ENCODE measurements around the gene SRGAP2C.
"Not testable (repeated sequence)": the region's sequence is repeated elsewhere in the genome, so short reads cannot be mapped to it uniquely, and the experiment has no call there.

SRGAP2C gene

GRCh38 chr1:121346654-121347053 lies 161.9 kb downstream of the SRGAP2C start:
- not testable (repeated sequence) for DNase-seq

GRCh38 chr1:121347476-121347875 lies 162.7 kb downstream of the SRGAP2C start:
- DNase-seq: not testable (repeated sequence)

GRCh38 chr1:121348115-121348514 lies 163.3 kb downstream of the SRGAP2C start:
- not testable (repeated sequence) for DNase-seq

DNA sequence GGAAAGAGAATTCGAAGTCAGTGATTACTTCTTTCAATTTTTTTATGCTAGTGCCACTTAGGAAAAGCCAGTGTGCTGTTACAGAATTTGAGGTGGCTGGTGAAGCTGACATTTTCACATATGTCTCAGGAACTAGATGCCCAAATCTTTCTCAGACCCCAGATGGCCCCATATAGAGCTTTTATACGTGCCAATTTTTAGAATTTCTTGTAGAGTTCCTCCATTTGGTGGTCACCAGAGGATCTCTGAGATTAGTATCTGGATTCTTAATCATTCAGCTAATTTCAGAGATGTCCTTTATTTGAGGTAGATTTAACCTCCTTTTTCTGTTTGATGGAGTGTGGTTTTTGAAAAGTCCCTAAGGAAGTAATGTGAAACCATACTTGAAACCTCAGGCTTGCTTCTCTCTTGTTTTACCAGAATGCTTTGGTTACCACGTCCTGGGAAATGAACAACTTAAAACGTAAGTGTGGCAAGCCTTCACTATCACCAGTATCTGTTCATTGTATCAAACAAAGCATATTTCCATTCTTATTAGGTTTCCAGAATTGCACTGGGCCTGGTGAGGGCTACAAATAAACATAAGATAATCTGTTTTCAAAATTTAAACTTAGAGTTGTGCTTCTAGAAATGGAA lies 164.7 kb downstream of the SRGAP2C start:
- not testable (repeated sequence) for DNase-seq

DNA sequence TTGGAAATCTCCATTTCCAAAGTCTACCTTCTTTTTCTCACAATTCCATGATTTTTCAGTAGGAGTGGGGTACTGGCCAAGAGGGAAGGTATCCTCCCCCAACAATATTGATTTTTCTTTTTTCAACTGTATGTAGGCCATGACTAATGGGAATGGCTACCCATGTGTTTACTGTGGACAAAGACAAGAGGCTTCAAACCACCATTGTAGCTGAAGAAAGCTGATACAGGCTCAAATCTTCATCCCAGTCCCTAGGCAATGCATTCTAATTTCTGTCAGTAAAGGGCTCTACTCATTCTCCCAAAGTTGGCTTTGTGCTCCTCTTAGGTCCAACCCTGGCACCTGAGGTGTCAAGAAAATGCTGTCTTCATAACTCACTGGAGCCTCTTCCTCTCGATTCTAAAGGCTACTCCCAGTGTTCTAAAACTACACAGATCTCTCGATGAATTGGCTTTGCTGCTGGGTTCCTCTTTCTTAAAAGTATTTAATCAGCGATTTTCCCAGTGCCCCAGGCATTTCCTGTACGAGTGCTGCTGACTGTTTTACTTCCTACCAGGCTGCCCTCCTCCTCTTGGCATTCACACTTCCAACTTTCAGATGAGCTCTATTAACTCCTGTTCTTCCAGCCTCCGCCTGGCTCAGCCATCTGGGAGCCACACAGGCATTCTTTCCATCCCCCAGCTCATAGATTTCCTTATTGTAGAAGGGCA lies 171.1 kb downstream of the SRGAP2C start:
- not testable (repeated sequence) for DNase-seq

- not testable (repeated sequence) for DNase-seq
Observed at GRCh38 chr1:121356819-121357218, 172.0 kb downstream of the SRGAP2C start.

DNA sequence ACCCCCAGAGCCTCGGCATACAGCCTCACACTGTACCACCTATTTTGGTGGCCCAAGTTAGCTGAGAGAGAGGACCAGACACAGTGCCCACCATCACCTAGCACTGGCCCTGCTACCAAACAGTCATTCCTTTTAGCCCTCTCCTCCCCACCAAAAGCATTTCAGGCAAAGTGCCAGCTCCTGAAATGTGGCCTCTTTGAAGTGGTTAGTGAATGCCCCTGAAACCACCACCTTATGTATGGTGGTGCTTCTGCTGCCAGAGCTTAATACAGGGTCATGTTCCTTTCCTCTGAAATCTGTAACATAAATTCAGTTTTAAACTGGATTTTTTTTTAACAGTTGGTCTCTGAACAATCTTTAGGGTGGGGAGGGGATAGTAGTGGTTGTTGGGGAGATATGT lies 175.8 kb downstream of the SRGAP2C start:
- DNase-seq: not testable (repeated sequence)

DNA sequence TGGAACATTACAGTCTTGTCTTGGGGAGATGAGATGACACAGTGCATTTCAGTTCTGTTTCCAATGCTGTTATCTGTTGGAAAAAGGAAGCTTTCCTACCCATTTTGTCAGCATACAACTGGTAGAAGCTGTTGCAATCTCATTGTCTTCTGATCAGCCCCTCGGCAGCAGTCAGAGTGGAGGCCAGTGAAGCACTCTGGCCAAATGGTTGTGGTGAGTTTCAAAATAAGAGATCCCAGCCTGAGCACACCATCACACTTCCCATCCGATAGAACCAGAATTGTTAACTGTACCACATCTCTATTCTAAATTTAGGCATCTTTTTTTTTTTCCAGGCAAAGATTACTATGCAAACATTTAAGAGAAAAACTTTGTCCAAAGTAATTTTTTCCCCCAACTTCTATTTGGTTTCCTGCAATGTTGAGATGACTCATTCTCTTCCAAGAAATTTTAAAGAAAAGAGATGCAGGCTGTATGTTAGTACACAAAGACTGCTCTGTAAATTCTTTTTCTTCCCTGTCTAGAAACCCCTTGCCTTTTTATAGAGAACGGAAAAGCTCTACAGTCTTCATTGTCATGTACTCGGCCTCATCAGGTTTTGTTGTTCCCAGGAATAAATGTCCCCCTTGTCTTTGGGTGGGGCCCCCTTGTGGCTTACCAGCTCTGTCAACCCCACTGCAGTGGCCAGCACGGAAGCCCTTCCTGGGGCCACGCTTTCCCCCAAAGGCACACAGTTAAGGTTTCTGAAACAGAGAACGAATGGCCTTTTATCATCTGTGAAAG lies 176.9 kb downstream of the SRGAP2C start:
- not testable (repeated sequence) for DNase-seq

DNA sequence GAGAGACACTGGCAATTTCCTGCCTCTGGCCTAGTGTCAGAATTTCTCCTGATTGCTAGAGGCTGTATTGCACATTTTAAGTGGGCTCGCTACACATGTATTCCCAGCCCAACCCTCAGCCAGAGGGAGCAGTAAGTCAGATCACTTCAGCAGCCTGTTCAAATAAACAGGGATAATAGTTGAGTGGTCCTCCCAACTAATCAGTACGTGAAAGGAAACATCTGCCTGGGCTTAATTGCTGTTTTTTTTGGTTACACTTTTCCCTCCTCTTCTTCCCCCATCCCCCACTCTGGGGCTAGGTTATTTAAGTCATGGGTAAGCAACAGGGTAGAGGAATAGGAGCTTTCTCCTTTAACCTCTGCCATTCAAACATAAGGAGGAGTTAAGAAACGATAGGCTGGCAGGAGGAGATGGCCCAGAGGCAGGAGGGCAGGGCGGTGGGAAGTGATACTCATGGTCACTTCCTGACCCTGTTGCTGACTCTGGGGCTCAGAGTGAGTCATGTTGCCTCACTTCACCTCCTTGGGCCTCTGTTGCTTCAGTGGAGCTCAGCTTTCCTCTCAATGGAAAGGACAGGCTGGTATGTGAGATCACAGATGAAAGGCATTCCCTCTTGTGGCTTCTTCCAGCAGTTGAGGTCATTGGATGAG lies 177.6 kb downstream of the SRGAP2C start:
- DNase-seq: not testable (repeated sequence)

DNA sequence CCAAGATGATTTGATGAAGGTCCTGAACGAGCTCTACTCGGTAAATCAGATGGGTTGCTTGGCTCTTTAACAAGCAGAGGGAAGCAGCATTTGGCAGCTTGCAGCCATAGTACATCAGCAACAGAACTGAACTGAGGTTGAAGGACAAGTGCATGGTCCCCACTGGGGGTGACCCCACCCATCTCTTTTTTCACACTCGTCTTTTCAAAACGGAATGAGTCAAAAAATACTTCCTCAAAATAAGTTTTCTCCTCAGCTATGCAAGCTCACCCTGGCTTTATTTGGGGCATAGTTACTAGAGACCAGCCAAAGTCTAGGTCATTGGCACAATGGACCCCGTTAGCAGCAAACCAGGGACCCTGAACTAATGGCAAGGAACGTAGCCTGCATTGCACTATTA lies 180.5 kb downstream of the SRGAP2C start:
- not testable (repeated sequence) for DNase-seq

GRCh38 chr1:121365723-121366122 lies 180.9 kb downstream of the SRGAP2C start:
- not testable (repeated sequence) for DNase-seq

GRCh38 chr1:121366171-121366570 lies 181.4 kb downstream of the SRGAP2C start:
- not testable (repeated sequence) for DNase-seq

GRCh38 chr1:121368910-121369309 lies 184.1 kb downstream of the SRGAP2C start:
- DNase-seq: not testable (repeated sequence)

GRCh38 chr1:121369959-121370358 lies 185.2 kb downstream of the SRGAP2C start:
- not testable (repeated sequence) for DNase-seq

- DNase-seq: not testable (repeated sequence)
Observed at GRCh38 chr1:121374851-121375367, 190.1 kb downstream of the SRGAP2C start.

DNA sequence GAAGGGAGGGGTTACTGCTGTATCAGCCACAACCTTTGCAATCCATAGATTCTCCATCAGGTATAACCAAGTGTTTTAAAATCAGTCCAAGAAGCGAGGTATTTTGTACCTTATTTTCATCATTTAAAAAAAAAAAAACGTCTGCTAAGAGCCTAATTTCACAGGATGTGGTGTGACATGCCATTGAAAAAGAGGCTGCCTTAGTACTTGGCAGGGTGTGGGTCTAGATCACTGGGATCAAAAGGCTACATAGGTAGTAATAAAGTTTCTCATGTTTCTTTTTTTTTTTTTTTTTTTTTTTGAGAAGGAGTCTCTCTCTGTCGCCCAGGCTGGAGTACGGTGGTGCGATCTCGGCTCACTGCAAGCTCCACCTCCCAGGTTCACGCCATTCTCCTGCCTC lies 192.2 kb downstream of the SRGAP2C start:
- DNase-seq: not testable (repeated sequence)

- DNase-seq: not testable (repeated sequence)
Observed at GRCh38 chr1:121378757-121379156, 194.0 kb downstream of the SRGAP2C start.

DNA sequence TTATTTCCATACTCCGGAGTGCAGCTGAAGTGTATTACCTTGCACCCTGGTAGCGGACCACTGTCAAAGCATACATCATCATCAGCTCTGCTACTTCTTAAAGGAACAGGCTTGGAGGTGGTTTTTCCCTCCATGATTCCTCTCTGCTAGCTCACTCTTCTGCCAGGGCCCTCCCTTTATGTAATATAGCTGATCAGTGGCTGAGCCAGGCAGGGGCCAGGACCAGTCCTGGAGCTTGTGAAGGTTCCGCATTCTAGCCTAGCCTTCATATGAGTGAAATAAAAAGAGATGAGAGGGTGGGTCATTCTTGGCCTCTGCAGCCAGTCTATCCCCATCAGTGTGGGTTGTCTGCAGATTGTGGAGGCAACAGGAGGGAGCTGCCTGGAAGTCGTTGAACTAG lies 200.0 kb downstream of the SRGAP2C start:
- not testable (repeated sequence) for DNase-seq

- DNase-seq: not testable (repeated sequence)
Observed at GRCh38 chr1:121385162-121385561, 200.4 kb downstream of the SRGAP2C start.

DNA sequence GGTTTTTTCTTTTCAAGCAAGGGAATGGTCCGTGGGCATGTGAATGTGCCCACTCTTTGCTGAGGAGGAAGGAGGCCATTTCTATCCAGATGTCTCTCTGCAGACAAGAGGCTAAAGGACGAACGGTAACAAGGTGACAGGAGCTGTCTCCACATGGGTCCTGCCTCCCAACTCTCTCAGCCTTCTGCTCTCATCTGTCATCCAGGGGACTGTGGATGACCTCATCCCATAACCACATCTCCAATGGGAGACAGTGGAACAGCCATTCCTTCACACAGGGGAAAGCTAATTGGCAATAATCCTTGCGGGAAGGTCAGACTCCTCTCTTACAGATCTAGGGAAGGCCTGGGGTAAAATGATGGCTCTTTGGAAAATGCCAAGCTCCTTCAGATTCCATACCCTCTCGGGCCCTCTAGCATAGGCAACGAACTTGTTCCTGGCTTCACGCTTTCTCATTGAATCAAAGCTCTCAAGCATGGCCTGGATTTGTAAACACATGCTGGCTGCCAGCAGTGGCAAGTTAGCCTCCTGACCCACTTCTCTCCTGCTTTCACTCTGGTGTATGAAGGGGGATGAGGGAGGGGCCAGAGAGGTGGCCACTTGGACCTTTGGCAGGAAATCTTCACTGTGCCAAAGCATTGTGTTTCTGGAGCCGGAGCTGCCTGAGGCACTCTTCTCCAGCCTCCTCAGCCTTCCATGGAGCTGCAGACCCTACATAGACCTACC lies 201.0 kb downstream of the SRGAP2C start:
- DNase-seq: not testable (repeated sequence)

- not testable (repeated sequence) for DNase-seq
Observed at GRCh38 chr1:121386319-121386948, 201.7 kb downstream of the SRGAP2C start.

Measured in activated CD4-positive, CD25-positive, alpha-beta regulatory T cell (primary cell).